Spleen (tissue), 11 donors: ENCODE measurements around the gene RTN4IP1. TPM values are rescaled to one million over a fixed set of nuclear protein-coding genes. Genes with fewer than 3 reads are reported as not detected.
"Not testable (repeated sequence)": the region's sequence is repeated elsewhere in the genome, so short reads cannot be mapped to it uniquely, and the experiment has no call there.

ENCODE experiments used
- DNase-seq: peaks from one replicate; pipeline ENCODE4 v3.0.0-alpha.2; 2020
- H3K27ac ChIP-seq, 8 donors: fragments of 200-600 bp; sonication (generic) in 7 of 8; 1 replicate in 4 of 8; 2 replicates in 4 of 8; pipeline versions ENCODE4 v1.5.0 to v1.8.0; 2016 to 2021; ENCODE audit warnings: inconsistent platforms in 4 of 8, mild to moderate bottlenecking in 4 of 8, moderate library complexity in 1 of 8
- H3K27me3 ChIP-seq, 7 donors: fragments of 200-600 bp; sonication (generic) in 6 of 7; replicated peaks in 1 of 7; 1 replicate in 4 of 7; 2 replicates in 3 of 7; pipeline versions ENCODE4 v1.5.0 to v1.8.0; 2016 to 2021; ENCODE audit warnings: inconsistent platforms in 3 of 7, mild to moderate bottlenecking in 1 of 7
- H3K36me3 ChIP-seq, 6 donors: fragments of 200-600 bp; sonication (generic) in 5 of 6; 1 replicate in 4 of 6; 2 replicates in 2 of 6; pipeline versions ENCODE4 v1.5.0 to v1.8.0; 2016 to 2021; ENCODE audit warnings: inconsistent platforms in 2 of 6
- H3K4me1 ChIP-seq, 6 donors: fragments of 200-600 bp; sonication (generic) in 5 of 6; 1 replicate in 3 of 6; 2 replicates in 3 of 6; pipeline versions ENCODE4 v1.5.0 to v1.8.0; 2016 to 2021; ENCODE audit warnings: inconsistent platforms in 3 of 6
- H3K4me3 ChIP-seq, 8 donors: fragments of 200-600 bp; sonication (generic) in 7 of 8; 1 replicate in 4 of 8; 2 replicates in 4 of 8; pipeline versions ENCODE4 v1.5.0 to v1.8.0; 2016 to 2021; ENCODE audit warnings: inconsistent platforms in 4 of 8, mild to moderate bottlenecking in 4 of 8, moderate library complexity in 2 of 8
- H3K9me3 ChIP-seq, 8 donors: fragments of 200-600 bp; sonication (generic) in 7 of 8; 1 replicate in 4 of 8; 2 replicates in 4 of 8; pipeline versions ENCODE4 v1.5.0 to v1.8.0; 2016 to 2021; ENCODE audit warnings: inconsistent platforms in 4 of 8
- POLR2A ChIP-seq, 3 donors: fragments of 450-650 bp; IDR thresholded peaks; one replicate each; pipeline ENCODE4 v1.5.1; 2017; ENCODE audit warnings: antibody characterized with exemption in 3 of 3, mild to moderate bottlenecking in 1 of 3
- POLR2AphosphoS5 ChIP-seq, 3 donors: sonication (generic); formaldehyde crosslinking; IDR thresholded peaks; one replicate each; pipeline ENCODE4 v1.5.1; 2017; ENCODE audit warnings: antibody characterized with exemption in 3 of 3
- WGBS, 5 donors: extraction: QIAGEN DNeasy Blood & Tissue Kit in 3 of 5; methylation state at CpG; one replicate each; pipeline versions ENCODE4 v1.1.5 to v1.1.7; 2013 to 2018; 5-methylcytosine and 5-hydroxymethylcytosine counted together
- intact Hi-C: fragments of 100-400 bp; cut with DNase I; formaldehyde crosslinking; loops from one replicate; pipeline ENCODE4 v1.15.0; 2023; ENCODE audit warnings: low total_unique reads
- polyA plus RNA-seq, 3 donors: library from polyadenylated mRNA; stranded (reverse); fragments of 200-250 nt; gene quantifications; one replicate each; pipeline ENCODE4 v1.2.1, GENCODE V29; 2013
- total RNA-seq, 7 donors: library from RNA; depleted of rRNA in 3 of 7; stranded (reverse); fragments of >200 nt in 3 of 7; fragmentation: NEBNext Ultra II Directional in 4 of 7; extraction: Animal tissue kit (Norgen Biotek cat#: 25700) in 4 of 7; gene quantifications; one replicate each; pipeline versions ENCODE4 v1.1.0 to v1.2.1, GENCODE V29; 2016 to 2021
- TF ChIP-seq, protein P1 (sequence below), 11 experiments: fragments of 200-600 bp in 7 of 11; fragments of 450-650 bp in 4 of 11; sonication (generic) in 4 of 11; IDR thresholded peaks in 8 of 11; conservative IDR thresholded peaks in 3 of 11; 1 replicate in 7 of 11; 2 replicates in 4 of 11; pipeline versions ENCODE4 v1.4.0 to v1.8.0; 2016 to 2021; ENCODE audit warnings: antibody characterized with exemption in 11 of 11, inconsistent platforms in 4 of 11, mild to moderate bottlenecking in 1 of 11
- donor health status: healthy with polysubstance abuse.
- donor health status: DM: no; HTN: no; CAD: no; lungs with moderate emphysema.
- donor health status: DM: no; HTN: no; CAD: no.
- donor health status: Bipolar disorder and iron deficiency.
- donor health status: healthy.
- donor health status: DM: no; HTN: no; CAD: no.
- donor health status: DM: yes; HTN: yes; CAD: no.

Gene RTN4IP1
- total and polyA plus RNA-seq, 10 donors, result 3.9 to 9.1 (median 6.6) TPM

GRCh38 chr6:106608080-106608668, 21.1 kb downstream of the RTN4IP1 start:
- WGBS, 5 donors, result 1 to 7% (median 3%) methylated on average over 2 of the region's 2 CpGs
- no peak for DNase-seq
- Histone ChIP-seq H3K27me3 (no peaks in the 10 kb centered on the region), H3K36me3 (peaks cover 0 to 39% (median 0%) of the 10 kb centered on the region in 6 donors), H3K4me3 (no peak overlapping the region), H3K27ac (no peak overlapping the region), H3K9me3 (no peaks in the 10 kb centered on the region), H3K4me1 (peaks cover 0 to 30% (median 3%) of the 10 kb centered on the region in 6 donors)
- TF ChIP-seq, protein P1, sequence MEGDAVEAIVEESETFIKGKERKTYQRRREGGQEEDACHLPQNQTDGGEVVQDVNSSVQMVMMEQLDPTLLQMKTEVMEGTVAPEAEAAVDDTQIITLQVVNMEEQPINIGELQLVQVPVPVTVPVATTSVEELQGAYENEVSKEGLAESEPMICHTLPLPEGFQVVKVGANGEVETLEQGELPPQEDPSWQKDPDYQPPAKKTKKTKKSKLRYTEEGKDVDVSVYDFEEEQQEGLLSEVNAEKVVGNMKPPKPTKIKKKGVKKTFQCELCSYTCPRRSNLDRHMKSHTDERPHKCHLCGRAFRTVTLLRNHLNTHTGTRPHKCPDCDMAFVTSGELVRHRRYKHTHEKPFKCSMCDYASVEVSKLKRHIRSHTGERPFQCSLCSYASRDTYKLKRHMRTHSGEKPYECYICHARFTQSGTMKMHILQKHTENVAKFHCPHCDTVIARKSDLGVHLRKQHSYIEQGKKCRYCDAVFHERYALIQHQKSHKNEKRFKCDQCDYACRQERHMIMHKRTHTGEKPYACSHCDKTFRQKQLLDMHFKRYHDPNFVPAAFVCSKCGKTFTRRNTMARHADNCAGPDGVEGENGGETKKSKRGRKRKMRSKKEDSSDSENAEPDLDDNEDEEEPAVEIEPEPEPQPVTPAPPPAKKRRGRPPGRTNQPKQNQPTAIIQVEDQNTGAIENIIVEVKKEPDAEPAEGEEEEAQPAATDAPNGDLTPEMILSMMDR (IDR thresholded peaks at IDR 0.05 in 8 of 11, conservative IDR thresholded peaks at IDR 0.05 in 3 of 11), result peak; percentile 46 to 89 (median 69)
- no peak for TF ChIP-seq POLR2AphosphoS5 (IDR thresholded peaks at IDR 0.05)
- intact Hi-C loops, result loop anchor here (5.0 kb wide), 1 partner anchor 369 kb away; no protein-coding TSS in a partner anchor

DNA sequence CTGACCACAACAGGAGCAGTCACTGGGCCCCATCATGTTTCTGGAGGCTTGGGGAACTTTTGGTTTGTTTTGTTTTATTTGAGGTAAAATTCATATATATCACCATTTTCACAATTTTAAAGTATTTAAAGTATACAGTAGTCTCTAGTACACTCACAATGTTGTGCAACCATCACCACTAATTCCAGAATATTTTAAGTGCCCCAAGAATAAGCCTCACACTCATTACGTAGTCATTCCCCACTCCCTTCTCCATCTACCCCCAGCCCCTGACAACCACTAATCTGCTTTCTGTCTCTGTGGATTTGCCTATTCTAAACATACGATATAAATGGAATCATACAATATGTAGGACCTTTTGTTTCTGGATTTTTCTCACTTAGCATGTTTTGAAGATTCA, 29.0 kb downstream of the RTN4IP1 start:
- 88 to 98% (median 96%) methylated on average over 2 of the region's 2 CpGs for WGBS, 5 donors
- no peak overlapping the region for H3K27ac ChIP-seq
- intact Hi-C loops, result no loop called here
- no peaks in the 10 kb centered on the region for H3K4me1 ChIP-seq
- no peaks in the 10 kb centered on the region for H3K9me3 ChIP-seq
- TF ChIP-seq, protein P1 (IDR thresholded peaks at IDR 0.05 in 8 of 11, conservative IDR thresholded peaks at IDR 0.05 in 3 of 11), result no peak
- TF ChIP-seq POLR2A (IDR thresholded peaks at IDR 0.05) (no peak), POLR2AphosphoS5 (IDR thresholded peaks at IDR 0.05) (no peak)
- H3K4me3 ChIP-seq, result no peak overlapping the region
- H3K36me3 ChIP-seq, result peaks cover 0 to 47% (median 0%) of the 10 kb centered on the region in 6 donors
- no peaks in the 10 kb centered on the region for H3K27me3 ChIP-seq
- no peak for DNase-seq

DNA sequence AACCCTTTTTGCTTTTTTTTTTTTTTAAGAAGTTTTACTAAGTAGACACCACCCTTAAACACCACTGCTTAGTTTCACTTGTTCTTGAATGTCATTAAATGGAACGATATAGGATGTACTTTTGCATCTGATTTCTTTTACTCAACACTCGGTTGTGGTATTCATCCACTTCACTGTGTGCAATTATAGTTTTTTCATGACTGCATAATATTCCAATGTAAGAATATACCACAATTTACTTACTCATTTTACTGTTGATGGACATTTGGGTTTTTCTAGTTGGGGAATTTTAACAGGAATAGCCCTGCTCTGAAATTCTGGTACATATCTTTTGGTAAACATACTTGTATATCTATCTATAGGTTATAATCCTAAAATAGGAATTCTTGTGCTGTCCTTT, 29.9 kb downstream of the RTN4IP1 start:
- DNase-seq, result no peak
- Histone ChIP-seq H3K27ac (no peak overlapping the region), H3K27me3 (no peaks in the 10 kb centered on the region), H3K4me1 (no peaks in the 10 kb centered on the region), H3K9me3 (no peaks in the 10 kb centered on the region), H3K36me3 (peaks cover 0 to 40% (median 0%) of the 10 kb centered on the region in 6 donors), H3K4me3 (no peak overlapping the region)
- WGBS, 5 donors, result 48 to 91% (median 50%) methylated on average over 2 of the region's 2 CpGs
- TF ChIP-seq POLR2A (IDR thresholded peaks at IDR 0.05) (no peak), POLR2AphosphoS5 (IDR thresholded peaks at IDR 0.05) (no peak)
- TF ChIP-seq, protein P1 (IDR thresholded peaks at IDR 0.05 in 8 of 11, conservative IDR thresholded peaks at IDR 0.05 in 3 of 11), result no peak
- intact Hi-C loops, result no loop called here

- Histone ChIP-seq H3K4me1 (peaks cover 0 to 3% (median 0%) of the 10 kb centered on the region in 6 donors), H3K27ac (peak overlapping the region in 2 of 8 donors; percentile 17 to 18), H3K4me3 (no peak overlapping the region), H3K9me3 (no peaks in the 10 kb centered on the region), H3K27me3 (no peaks in the 10 kb centered on the region), H3K36me3 (peaks cover 0 to 52% (median 12%) of the 10 kb centered on the region in 6 donors)
- no peak for DNase-seq
- WGBS, 5 donors, result 87 to 94% (median 91%) methylated on average over 3 of the region's 3 CpGs
- intact Hi-C loops, result no loop called here
- TF ChIP-seq POLR2A (IDR thresholded peaks at IDR 0.05) (no peak), POLR2AphosphoS5 (IDR thresholded peaks at IDR 0.05) (no peak)
- TF ChIP-seq, protein P1 (IDR thresholded peaks at IDR 0.05 in 8 of 11, conservative IDR thresholded peaks at IDR 0.05 in 3 of 11), result no peak
Measured at GRCh38 chr6:106591111-106591825, 38.0 kb downstream of the RTN4IP1 start.

GRCh38 chr6:106588937-106589336, 40.4 kb downstream of the RTN4IP1 start:
- WGBS, 5 donors, result 52 to 71% (median 59%) methylated on average over 2 to 5 of the region's 5 CpGs
- H3K27ac ChIP-seq, H3K9me3 ChIP-seq, H3K4me1 ChIP-seq, intact Hi-C loops, H3K27me3 ChIP-seq, H3K4me3 ChIP-seq, DNase-seq: not testable (repeated sequence)
- H3K36me3 ChIP-seq, result peaks cover 0 to 75% (median 14%) of the 10 kb centered on the region in 6 donors
